ENCODE data around the gene NDUFA8. TPM values are rescaled to one million over a fixed set of nuclear protein-coding genes. Genes with fewer than 3 reads are reported as not detected.
A peak's percentile ranks its signal among the peaks of the same experiment; 100 is the strongest.

Gene NDUFA8
- total RNA-seq, 2 experiments from 2014 or later: 48.3 to 52.5 TPM

GRCh38 chr9:122155796-122156195 lies 3.8 kb downstream of the NDUFA8 start:
- H3K9me3 Mint-ChIP-seq: no peaks in the 10 kb centered on the region
- peaks cover 17% of the 10 kb centered on the region for H3K36me3 Mint-ChIP-seq (ENCODE audit: low read depth)
- no peak overlapping the region for H3K4me3 Mint-ChIP-seq
- DNase-seq (no peak), ATAC-seq (no peak)
- no peak overlapping the region for H3K27ac Mint-ChIP-seq
- POLR2A ChIA-PET: no interaction called here
- no peaks in the 10 kb centered on the region for H3K27me3 Mint-ChIP-seq
- CTCF ChIA-PET: interaction anchor here (1.1 to 2.9 kb wide), 6 partner anchors 8 to 57 kb away, joined by 3 to 15 read pairs (median 8); no protein-coding TSS in a partner anchor
- TF ChIP-seq CTCF (IDR thresholded peaks at IDR 0.05): no peak
- intact Hi-C loops (cut with micrococcal nuclease): no loop called here
- H3K4me1 Mint-ChIP-seq (ENCODE audit: low read depth): peaks cover 31% of the 10 kb centered on the region

DNA sequence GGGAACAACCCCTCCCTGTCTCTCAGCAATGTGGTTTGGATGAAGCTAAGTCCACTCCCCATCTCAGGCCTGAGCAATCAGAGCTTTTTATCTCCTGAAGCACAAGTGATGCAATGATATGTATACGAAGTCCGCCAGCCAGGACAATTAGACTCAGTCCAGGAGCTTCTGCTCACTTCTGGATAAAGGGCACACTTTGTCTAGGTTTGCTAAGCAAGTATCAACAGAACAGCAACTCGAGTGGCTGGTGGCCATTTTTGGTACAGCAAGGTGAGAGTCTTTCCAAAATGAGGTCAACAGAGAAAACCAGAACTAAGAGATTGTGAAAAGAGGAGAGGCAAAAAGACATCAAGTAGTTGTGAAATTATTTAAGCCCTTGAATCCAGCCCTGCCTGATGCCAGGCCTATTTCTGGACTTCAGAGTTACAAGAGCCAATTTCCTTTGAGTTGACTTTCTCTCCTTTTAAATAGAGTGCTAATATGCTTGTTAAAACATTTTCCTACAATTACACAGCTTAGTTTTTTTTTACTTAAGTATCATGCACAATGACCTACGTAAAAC lies 8.2 kb downstream of the NDUFA8 start:
- Mint-ChIP-seq H3K36me3 (ENCODE audit: low read depth) (peaks cover 19% of the 10 kb centered on the region), H3K4me3 (no peak overlapping the region), H3K4me1 (ENCODE audit: low read depth) (peaks cover 10% of the 10 kb centered on the region), H3K27ac (no peak overlapping the region), H3K27me3 (no peaks in the 10 kb centered on the region), H3K9me3 (no peaks in the 10 kb centered on the region)
- ChIA-PET POLR2A (interaction anchor here (0.9 to 1.7 kb wide), 2 partner anchors 19 to 30 kb away, joined by 3 read pairs; no protein-coding TSS in a partner anchor), CTCF (interaction anchor here (0.8 to 1.6 kb wide), 2 partner anchors 22 to 114 kb away, joined by 3 to 4 read pairs; no protein-coding TSS in a partner anchor)
- ATAC-seq (no peak), DNase-seq (no peak)
- intact Hi-C loops (cut with micrococcal nuclease): no loop called here
- TF ChIP-seq CTCF (IDR thresholded peaks at IDR 0.05): no peak

DNA sequence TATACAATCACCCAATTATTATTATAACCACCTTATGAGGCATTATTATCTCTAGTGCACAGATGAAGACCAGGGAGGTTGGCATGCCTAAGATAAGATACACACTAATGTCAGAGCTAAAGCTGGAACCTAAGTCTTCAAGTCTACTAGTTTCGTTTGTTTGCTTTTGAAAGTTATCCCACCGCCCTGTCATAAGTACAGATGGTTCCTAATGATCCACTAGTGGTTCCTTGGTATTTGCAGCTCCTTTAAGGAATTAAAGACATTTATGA lies 14.1 kb downstream of the NDUFA8 start:
- no peaks in the 10 kb centered on the region for H3K27me3 Mint-ChIP-seq
- TF ChIP-seq CTCF (IDR thresholded peaks at IDR 0.05): no peak
- intact Hi-C loops (cut with micrococcal nuclease): no loop called here
- no peak overlapping the region for H3K27ac Mint-ChIP-seq
- no peak overlapping the region for H3K4me3 Mint-ChIP-seq
- H3K4me1 Mint-ChIP-seq (ENCODE audit: low read depth): no peaks in the 10 kb centered on the region
- H3K9me3 Mint-ChIP-seq: no peaks in the 10 kb centered on the region
- peaks cover 16% of the 10 kb centered on the region for H3K36me3 Mint-ChIP-seq (ENCODE audit: low read depth)
- DNase-seq: no peak
- ChIA-PET POLR2A (interaction anchor here (0.7 to 1.4 kb wide), 2 partner anchors 12 to 13 kb away, joined by 3 to 4 read pairs; no protein-coding TSS in a partner anchor), CTCF (interaction anchor here (1.7 to 2.7 kb wide), 6 partner anchors 9 to 46 kb away, joined by 6 to 16 read pairs (median 8); partner anchors contain the start of gene NDUFA8)
- ATAC-seq: no peak

- no peak overlapping the region for H3K4me3 Mint-ChIP-seq
- no peaks in the 10 kb centered on the region for H3K9me3 Mint-ChIP-seq
- intact Hi-C loops (cut with micrococcal nuclease): no loop called here
- no peaks in the 10 kb centered on the region for H3K27me3 Mint-ChIP-seq
- H3K36me3 Mint-ChIP-seq (ENCODE audit: low read depth): peaks cover 16% of the 10 kb centered on the region
- no peaks in the 10 kb centered on the region for H3K4me1 Mint-ChIP-seq (ENCODE audit: low read depth)
- peak; percentile 16 for TF ChIP-seq CTCF (IDR thresholded peaks at IDR 0.05)
- ChIA-PET POLR2A (interaction anchor here (0.7 to 1.4 kb wide), 2 partner anchors 12 to 14 kb away, joined by 3 to 4 read pairs; no protein-coding TSS in a partner anchor), CTCF (interaction anchor here (0.7 to 2.7 kb wide), 7 partner anchors 9 to 147 kb away, joined by 3 to 16 read pairs (median 8); partner anchors contain the start of gene NDUFA8)
- DNase-seq (no peak), ATAC-seq (no peak)
- H3K27ac Mint-ChIP-seq: no peak overlapping the region
Measured at GRCh38 chr9:122144836-122145591, 14.6 kb downstream of the NDUFA8 start.

GRCh38 chr9:122143876-122144405 lies 15.6 kb downstream of the NDUFA8 start:
- intact Hi-C loops (cut with micrococcal nuclease): no loop called here
- H3K4me1 Mint-ChIP-seq (ENCODE audit: low read depth): no peaks in the 10 kb centered on the region
- H3K4me3 Mint-ChIP-seq: no peak overlapping the region
- ChIA-PET CTCF (interaction anchor here (1.8 to 2.1 kb wide), 2 partner anchors 8 to 11 kb away, joined by 6 read pairs; no protein-coding TSS in a partner anchor), POLR2A (no interaction called here)
- DNase-seq (no peak), ATAC-seq (no peak)
- no peak overlapping the region for H3K27ac Mint-ChIP-seq
- no peaks in the 10 kb centered on the region for H3K27me3 Mint-ChIP-seq
- H3K9me3 Mint-ChIP-seq: no peaks in the 10 kb centered on the region
- H3K36me3 Mint-ChIP-seq (ENCODE audit: low read depth): peaks cover 16% of the 10 kb centered on the region
- TF ChIP-seq CTCF (IDR thresholded peaks at IDR 0.05): no peak
